Measurements from ENCODE around the gene PRKCA. TPM values are rescaled to one million over a fixed set of nuclear protein-coding genes. Genes with fewer than 3 reads are reported as not detected.

Gene PRKCA
- total and polyA plus RNA-seq, 2 experiments from 2014 or later: 6.4 to 35.4 TPM

DNA sequence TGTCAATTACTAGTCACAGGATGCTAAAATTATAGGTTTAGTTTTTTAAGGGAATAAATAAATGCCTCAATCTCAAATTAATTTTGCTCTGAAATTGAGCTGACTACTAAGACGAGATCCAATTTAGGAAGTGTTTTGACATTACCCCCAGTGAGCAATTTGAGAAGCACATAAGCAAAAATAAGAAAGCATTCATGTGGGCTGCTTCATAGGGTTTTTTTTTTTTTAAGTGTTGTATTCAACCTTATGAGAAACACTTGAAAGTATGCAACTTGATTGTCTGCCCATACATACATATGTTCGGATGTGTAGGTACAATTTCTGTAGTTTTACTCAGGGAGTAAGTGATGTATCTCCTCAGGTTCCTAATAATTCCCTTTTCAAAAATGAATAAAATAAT, 77.6 kb downstream of the PRKCA start:
- Histone ChIP-seq H3K27ac (ENCODE audit: low read depth) (no peak overlapping the region), H3K36me3 (ENCODE audit: insufficient read depth) (no peaks in the 10 kb centered on the region), H3K4me1 (ENCODE audit: insufficient read depth) (no peaks in the 10 kb centered on the region), H3K9me2 (ENCODE audit: insufficient read depth) (no peaks in the 10 kb centered on the region), H3K79me2 (replicated peaks; ENCODE audit: insufficient read depth) (0 out of 2 replicates have a peak, but pooled peaks cover 4% of the 10 kb centered on the region), H3K4me3 (no peak overlapping the region), H4K20me1 (replicated peaks; ENCODE audit: insufficient read depth) (no peaks in the 10 kb centered on the region), H3K27me3 (ENCODE audit: insufficient read depth) (no peaks in the 10 kb centered on the region), H3K4me2 (no peak overlapping the region), H2AFZ (no peak overlapping the region), H3F3A (replicated peaks; ENCODE audit: low read depth) (no peaks in the 10 kb centered on the region)
- peaks cover 4% of the 10 kb centered on the region for H3K4me1 Mint-ChIP-seq
- no peak for TF ChIP-seq ETS1 (IDR thresholded peaks at IDR 0.05)
- no peak for TF ChIP-seq EZH2 (IDR thresholded peaks at IDR 0.05; ENCODE audit: low read depth, unreplicated experiment)
- TF ChIP-seq REST (IDR thresholded peaks at IDR 0.05; ENCODE audit: unreplicated experiment): no peak
- ATAC-seq (no peak), DNase-seq (ENCODE audit: low spot score) (no peak)
- peaks cover 2% of the 10 kb centered on the region; the same call in 2 of the 3 replicates for H3K9me3 Mint-ChIP-seq
- no peak overlapping the region for H3K4me3 Mint-ChIP-seq
- H3K27ac Mint-ChIP-seq: no peak overlapping the region
- H3K27me3 Mint-ChIP-seq (ENCODE audit: insufficient read depth, low read depth, poor library complexity): no peaks in the 10 kb centered on the region
- H3K36me3 Mint-ChIP-seq (ENCODE audit: low read depth): no peaks in the 10 kb centered on the region

DNA sequence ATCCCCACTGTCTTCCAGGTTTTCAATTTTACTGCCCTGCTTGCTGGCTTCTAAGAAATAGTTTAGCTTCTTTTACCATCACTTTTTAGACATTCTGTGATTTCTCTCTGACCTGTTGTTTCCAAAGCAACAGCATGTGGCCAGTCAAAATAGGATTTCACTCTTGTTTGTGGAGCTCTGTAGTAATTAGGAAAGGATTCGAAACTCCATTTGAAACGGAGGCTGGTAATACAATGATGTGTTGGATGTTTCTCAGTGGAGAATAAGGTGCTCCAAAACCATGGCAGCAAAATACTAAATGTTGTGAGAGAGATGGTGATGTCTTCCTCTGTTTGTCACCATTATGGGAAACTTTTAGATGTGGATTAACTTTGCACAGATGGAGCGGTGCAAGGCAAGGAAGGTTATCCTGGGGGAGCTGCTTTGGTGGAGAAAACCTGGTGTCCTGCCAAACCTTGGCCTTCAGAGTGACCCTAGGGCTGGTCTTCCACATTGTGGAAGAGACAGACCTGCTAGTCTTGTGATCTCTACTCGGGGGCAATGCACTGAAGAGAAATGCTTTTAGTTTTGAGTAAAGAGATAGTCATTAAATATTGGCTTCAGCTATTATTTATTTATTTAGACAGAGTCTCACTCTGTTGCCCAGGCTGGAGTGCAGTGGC, 79.4 kb downstream of the PRKCA start:
- H3K4me2 ChIP-seq: no peak overlapping the region
- no peak overlapping the region for H3K4me3 ChIP-seq
- no peak overlapping the region for H2AFZ ChIP-seq
- Mint-ChIP-seq H3K27ac (no peak overlapping the region; the same call in 1 of the 2 replicates), H3K9me3 (peaks cover 3% of the 10 kb centered on the region; the same call in 2 of the 3 replicates), H3K4me1 (peaks cover 3% of the 10 kb centered on the region), H3K4me3 (no peak overlapping the region), H3K36me3 (ENCODE audit: low read depth) (no peaks in the 10 kb centered on the region), H3K27me3 (ENCODE audit: insufficient read depth, low read depth, poor library complexity) (no peaks in the 10 kb centered on the region)
- ATAC-seq (no peak), DNase-seq (ENCODE audit: low spot score) (no peak)
- no peak overlapping the region for H3K27ac ChIP-seq (ENCODE audit: low read depth)
- H3K9me2 ChIP-seq (ENCODE audit: insufficient read depth): no peaks in the 10 kb centered on the region
- H3K27me3 ChIP-seq (ENCODE audit: insufficient read depth): no peaks in the 10 kb centered on the region
- no peaks in the 10 kb centered on the region for H3F3A ChIP-seq (replicated peaks; ENCODE audit: low read depth)
- H3K79me2 ChIP-seq (replicated peaks; ENCODE audit: insufficient read depth): 0 out of 2 replicates have a peak, but pooled peaks cover 4% of the 10 kb centered on the region
- peaks cover 6% of the 10 kb centered on the region for H3K4me1 ChIP-seq (ENCODE audit: insufficient read depth)
- no peaks in the 10 kb centered on the region for H3K36me3 ChIP-seq (ENCODE audit: insufficient read depth)
- no peaks in the 10 kb centered on the region for H4K20me1 ChIP-seq (replicated peaks; ENCODE audit: insufficient read depth)
- TF ChIP-seq CREB1 (CRISPR knock-in tag; IDR thresholded peaks at IDR 0.05; ENCODE audit: low read depth) (no peak), JUNB (IDR thresholded peaks at IDR 0.05; ENCODE audit: unreplicated experiment) (no peak), STAT1 (IDR thresholded peaks at IDR 0.05; ENCODE audit: unreplicated experiment) (no peak), ZNF114 (CRISPR knock-in tag; IDR thresholded peaks at IDR 0.05) (no peak), EZH2 (IDR thresholded peaks at IDR 0.05; ENCODE audit: low read depth, unreplicated experiment) (no peak), POLR2AphosphoS5 (IDR thresholded peaks at IDR 0.05; ENCODE audit: low read depth) (no peak)
- TF ChIP-seq, protein P1, sequence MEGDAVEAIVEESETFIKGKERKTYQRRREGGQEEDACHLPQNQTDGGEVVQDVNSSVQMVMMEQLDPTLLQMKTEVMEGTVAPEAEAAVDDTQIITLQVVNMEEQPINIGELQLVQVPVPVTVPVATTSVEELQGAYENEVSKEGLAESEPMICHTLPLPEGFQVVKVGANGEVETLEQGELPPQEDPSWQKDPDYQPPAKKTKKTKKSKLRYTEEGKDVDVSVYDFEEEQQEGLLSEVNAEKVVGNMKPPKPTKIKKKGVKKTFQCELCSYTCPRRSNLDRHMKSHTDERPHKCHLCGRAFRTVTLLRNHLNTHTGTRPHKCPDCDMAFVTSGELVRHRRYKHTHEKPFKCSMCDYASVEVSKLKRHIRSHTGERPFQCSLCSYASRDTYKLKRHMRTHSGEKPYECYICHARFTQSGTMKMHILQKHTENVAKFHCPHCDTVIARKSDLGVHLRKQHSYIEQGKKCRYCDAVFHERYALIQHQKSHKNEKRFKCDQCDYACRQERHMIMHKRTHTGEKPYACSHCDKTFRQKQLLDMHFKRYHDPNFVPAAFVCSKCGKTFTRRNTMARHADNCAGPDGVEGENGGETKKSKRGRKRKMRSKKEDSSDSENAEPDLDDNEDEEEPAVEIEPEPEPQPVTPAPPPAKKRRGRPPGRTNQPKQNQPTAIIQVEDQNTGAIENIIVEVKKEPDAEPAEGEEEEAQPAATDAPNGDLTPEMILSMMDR (conservative IDR thresholded peaks at IDR 0.05; ENCODE audit: low read depth in 2 of 2): no peak
